Stimulated activated naive CD4-positive, alpha-beta T cell (primary cell): ENCODE measurements around the gene MINDY4.
A peak's percentile ranks its signal among the peaks of the same experiment; 100 is the strongest.

Experiments used
- DNase-seq, 6 experiments: peaks; one replicate each; lab custom pipeline; 2025; lab: John Stamatoyannopoulos, UW

The MINDY4 gene

DNA sequence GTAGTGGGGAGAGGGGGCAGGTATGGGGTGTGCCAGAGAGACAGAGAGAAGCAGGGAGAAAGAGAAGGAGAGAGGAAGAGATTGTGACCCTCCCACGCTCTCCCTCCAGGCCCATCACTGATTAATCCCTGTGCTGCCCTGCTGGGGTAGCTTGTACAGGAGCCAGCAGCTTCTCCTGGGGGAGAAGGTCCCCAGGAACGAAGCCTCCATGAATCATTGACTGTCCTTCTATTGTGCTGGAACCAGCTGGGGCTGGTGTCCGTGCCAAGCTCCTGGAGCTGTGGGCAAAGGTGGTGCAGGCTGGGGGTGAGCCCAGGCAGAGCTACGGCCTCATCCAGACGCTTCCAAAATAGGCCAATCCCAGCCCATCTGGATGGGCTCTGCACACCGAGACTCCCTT, 161.3 kb downstream of the MINDY4 start:
- DNase-seq = no peak

DNA sequence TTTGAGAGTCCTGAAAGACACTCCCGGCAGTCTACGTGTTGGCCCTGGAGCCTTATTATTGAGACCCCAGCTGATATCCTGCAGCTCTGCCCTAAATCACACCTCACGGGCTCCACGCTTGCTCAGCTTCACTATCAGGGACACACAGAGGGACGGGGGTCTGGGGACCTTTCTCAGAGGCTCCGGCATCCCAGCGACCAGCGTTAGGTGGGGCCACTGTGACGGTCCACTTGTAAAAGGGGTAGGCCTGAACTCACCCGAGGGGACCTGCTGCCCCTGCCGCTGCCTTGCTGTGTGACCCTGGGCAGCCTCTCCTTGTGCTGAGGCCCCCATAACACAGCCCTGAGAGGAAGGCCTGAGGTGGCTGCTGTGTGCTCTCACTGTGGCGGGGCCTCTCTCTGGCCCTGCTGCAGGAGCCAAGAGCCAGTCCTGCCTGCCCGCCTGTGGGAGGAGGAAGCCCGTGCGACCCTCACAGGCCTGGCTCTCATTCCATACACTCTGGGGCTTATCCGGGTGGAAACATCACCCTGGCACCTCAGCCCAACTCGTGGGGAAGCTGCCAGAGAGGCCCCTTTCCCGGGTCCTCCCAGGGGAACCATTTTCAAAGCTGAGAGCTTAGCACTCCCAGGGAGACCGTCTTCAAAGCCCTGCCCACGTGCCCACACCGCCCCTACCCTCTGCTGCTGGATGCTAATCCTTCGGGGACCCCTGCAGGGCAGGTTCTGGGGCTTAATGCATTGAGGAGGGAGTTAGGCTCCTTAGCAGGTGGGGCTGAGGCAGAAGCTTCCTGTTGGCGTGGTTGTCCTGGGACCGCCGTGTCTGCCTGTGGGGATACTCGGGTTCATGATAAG, 162.1 kb downstream of the MINDY4 start:
- no peak for DNase-seq

DNA sequence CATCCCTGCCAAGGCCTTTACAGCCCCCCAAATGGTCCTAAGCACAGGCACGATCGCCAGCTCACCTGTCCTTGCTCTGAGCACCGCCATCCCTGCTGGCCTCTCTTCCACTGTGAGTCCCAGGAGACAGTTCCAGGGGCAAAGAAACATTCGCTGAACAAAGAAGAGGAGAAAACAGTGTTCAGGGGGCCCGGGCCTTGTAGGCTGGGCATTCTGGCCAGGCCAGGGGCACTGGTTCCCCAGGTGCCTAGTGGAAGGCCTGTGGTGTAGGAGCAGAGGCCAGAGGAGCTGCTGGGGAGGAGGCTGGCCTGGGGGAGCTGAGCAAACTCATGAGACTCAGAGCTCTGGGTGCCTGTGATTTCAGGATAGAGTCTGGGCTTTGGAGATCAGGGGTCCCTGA, 163.0 kb downstream of the MINDY4 start:
- DNase-seq = no peak

DNA sequence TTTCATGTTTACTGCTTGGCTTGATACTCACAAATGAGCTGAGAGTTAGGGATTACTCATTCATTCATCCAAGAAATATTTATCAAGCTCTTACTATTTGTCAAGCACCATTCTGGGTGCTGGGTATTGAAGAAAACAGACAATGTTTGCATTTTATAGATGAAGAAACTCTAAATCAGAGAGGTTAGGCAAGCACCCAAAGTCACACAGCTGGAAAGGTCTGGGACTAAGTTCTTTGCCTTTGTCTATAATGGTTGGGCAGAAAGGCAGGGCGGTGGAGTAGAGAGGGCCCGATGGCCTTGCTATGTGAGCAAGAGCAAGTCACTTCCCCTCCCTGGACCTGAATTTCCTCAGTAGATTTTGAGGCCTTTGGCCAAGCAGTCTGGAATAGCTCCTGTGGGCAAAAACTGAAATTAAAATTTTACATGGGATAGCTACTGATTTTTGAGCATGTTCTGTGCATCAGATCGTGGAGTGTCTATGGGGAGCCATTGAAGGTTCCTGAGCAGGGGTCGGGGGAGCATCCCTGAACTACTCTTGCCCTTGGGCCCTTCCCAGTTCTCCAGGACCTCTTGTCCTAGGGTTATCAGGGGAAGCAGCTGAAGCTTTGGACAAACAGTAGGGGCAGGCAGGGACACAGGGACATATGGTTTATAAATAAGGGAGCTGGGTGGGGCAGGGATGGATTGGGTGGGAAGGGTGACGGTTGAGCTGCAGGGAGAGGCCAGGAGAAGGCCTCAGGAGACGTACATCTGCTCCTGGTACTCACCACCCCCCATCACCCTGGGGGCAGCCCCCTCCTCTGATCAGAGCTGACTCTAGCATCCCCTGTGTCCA, 163.7 kb downstream of the MINDY4 start:
- no peak for DNase-seq

DNA sequence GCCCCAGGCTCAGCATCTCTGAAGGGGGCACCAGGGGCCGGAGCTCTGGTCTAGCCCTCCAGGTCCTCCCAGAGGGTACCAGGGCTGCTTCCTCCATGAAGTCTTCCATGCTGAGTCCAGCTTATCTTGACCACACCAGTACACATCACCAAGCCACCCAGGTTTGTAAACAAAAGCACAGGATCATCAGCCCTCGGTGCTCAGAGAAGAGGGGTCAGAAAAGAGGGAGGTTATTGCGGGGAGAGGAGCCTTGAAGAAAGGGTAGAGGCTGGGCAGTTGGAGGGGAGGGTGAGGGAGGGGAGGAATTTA, 164.3 kb downstream of the MINDY4 start:
- no peak for DNase-seq

DNA sequence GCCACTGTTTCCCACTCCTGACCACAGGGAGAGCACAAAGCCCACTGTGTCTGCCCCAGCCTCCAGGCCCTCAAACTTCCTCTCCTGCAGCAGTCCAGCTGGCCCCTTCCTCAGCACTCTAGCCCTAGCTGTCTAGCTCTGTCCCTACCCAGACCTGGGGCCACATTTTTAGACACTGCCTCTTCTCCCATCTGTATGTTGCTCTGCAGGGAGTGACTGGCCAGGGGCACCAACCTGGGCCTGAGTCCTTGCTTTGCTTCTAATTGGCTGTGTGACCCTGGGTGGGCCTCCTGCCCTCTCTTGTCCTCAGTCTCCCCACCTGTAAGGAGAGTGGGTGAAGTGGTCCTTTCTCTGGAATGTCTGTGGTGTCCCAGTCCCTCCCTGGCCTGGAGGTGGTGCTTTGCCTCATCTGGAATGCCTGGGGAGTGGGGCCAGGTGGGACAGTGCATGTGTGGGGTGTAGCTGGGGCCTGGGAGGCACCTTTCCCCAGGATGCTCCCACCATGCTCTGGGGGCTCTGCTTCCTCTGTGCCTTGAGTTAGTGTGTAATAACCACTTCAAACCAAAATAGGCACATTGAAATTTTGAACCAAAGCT, 165.5 kb downstream of the MINDY4 start:
- DNase-seq = no peak

DNA sequence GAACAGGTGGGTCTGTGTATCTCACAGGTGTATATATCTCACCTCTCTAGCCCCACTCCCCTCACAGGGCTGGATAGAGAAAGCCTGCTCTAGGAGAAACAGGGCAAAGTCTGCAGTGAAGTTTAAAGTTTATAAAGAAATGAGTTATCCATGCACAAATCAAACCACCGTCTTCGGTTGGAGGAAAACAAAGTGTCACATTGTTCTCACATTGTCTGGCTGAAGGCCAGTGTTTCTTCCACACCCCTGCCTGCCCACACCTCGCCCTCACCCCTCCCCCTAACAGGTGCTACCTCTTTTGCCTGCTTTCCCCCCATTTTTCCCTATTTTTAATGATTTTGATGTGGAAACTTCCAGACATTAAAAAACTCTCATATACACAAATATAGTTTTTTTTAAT, 166.2 kb downstream of the MINDY4 start:
- no peak for DNase-seq

DNA sequence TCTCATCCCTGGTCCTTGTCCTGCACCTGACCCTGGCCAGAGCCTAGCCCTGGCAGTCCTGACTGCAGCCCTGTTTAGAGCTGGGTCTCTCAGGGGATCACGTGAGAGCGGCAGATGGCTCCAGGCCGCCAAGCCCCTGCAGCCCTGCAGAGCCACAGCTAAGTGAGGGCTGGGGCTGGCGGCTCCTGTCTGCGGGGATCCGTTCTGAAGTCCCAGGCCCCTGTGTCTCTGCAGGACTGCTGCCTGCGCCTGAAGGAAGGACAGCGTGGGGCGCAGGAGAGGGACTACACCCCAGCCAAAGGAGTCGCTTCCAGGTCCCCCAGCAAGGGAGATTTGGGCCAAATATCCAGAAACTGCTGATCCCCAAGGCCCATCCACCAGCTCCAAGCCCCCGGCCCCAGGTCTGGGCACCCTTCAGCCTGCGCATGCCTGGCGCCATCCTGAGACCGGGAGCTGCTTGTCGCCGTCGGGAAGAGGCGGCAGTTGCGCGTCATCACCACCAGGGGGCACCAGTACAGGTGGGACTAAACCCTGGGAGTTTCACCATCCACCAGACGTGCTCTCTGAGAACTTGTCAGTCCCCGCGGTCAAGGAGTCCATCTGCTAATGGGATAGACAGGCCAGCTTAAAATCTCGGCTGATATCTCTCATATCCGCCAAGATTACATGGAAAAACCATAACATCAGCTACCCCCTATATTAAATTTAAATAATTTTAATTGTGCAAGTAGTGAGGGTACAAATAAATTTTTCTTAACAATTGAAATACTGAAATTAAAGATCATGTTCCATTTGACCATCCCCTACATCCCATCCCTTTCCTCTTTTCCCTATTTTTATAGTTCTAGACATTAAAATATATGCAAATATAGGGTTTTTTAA, 167.5 kb downstream of the MINDY4 start:
- peak in 5 of 6 experiments; percentile 7 to 51 (median 25) for DNase-seq

DNA sequence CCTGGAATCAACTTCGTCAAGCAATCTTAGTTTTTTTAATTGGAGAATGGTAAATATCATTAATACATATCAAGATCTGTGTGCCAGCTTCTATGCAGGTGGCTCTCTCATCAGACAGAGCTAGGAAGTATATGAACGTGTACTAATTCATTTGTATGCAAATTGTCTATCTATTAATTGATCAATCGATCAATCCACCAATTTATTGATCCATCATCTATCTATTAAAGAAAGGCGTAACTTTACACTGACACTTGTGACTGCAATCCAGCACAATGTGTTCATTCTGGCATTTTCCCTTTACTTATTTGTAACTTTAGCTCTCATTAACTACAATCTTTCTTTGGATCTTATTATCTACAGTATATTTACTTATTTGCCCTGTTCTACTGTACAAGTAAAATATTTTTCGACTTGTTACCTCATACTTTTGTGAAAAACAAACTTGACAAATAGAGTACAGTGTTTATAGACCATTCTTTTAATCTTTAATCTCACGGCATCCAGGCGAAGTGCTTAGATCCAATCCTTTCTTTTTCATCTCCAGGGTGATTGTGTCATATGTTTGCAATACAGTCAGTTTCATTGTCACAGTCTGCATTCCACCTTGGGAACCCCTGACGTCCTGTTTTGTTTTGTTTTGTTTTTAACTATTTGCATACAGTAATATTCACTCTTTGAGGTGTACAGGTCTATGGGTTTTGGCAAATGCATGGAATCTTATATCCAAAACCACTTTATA, 170.5 kb downstream of the MINDY4 start:
- no peak for DNase-seq
